OCI-LY3 (cell line): ENCODE data around the gene PRKCQ.
A peak's percentile ranks its signal among the peaks of the same experiment; 100 is the strongest.

Experiments used
- EZH2phosphoT487 ChIP-seq: fragments of 200-600 bp; shearing (Covaris generic); IDR thresholded peaks from 2 replicates; pipeline ENCODE4 v1.6.1; 2018; ENCODE audit warnings: antibody characterized with exemption, mixed run types, low read depth
- TF ChIP-seq, protein P1 (sequence below): fragments of 200-600, 300-600 bp; sonication (generic); IDR thresholded peaks from 2 replicates; pipeline ENCODE4 v1.5.1; 2014; ENCODE audit warnings: antibody characterized with exemption, low read length, low read depth

DNA sequence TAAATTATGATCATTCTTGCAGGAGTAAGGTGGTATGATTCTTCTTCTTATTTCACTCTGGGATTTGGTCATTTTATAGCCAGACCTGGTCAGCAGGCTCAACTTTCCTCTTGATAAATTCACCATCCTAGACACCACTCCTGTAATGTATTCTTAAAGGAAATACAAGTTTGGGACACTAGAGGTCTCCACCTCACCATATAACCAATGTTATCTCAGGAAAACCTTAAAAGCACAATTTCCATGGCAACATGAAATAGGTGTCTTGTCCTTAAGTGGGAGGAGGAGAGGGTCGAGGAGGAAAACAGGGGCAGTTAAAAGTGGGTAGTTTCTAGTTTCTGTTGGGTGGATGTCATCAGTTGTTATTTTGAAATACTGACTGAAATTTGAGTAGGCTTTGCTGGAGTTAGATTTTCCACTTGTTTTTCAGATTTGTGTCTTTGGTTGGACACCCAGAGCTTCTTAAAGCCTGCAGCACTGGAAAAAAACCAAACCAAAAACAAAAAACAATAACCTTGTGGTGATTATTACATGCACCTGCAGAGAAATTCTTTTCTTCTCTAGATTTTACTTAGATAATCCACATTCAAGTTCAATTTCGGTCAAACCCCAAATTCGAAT is 163.1 kb downstream of the PRKCQ start:
- TF ChIP-seq, protein P1, sequence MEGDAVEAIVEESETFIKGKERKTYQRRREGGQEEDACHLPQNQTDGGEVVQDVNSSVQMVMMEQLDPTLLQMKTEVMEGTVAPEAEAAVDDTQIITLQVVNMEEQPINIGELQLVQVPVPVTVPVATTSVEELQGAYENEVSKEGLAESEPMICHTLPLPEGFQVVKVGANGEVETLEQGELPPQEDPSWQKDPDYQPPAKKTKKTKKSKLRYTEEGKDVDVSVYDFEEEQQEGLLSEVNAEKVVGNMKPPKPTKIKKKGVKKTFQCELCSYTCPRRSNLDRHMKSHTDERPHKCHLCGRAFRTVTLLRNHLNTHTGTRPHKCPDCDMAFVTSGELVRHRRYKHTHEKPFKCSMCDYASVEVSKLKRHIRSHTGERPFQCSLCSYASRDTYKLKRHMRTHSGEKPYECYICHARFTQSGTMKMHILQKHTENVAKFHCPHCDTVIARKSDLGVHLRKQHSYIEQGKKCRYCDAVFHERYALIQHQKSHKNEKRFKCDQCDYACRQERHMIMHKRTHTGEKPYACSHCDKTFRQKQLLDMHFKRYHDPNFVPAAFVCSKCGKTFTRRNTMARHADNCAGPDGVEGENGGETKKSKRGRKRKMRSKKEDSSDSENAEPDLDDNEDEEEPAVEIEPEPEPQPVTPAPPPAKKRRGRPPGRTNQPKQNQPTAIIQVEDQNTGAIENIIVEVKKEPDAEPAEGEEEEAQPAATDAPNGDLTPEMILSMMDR, result peak; percentile 64
- TF ChIP-seq EZH2phosphoT487, result no peak
